Measurements from ENCODE around the gene CLTC.

DNA sequence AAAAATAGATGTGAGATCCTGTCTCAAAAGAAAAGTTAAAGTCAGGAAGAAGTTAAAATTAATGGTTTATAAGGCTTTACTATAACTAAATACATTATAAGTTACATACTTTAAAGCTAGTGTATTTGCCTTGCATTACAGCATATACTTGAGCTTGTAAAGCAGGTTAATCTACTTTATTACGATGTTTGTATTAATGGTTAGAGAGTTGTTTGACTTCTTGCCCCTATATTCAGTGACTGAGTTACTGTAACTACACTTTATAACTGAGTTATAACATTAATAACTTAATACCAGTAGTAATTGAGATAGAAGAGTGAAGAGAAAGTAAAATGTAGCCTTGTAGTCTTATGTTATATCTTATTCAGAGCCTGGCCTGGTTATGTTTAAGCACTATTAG lies 22.9 kb downstream of the CLTC start:
- TF ChIP-seq ARNT (IDR thresholded peaks at IDR 0.05) (no peak), FOXM1 (IDR thresholded peaks at IDR 0.05; ENCODE audit: borderline replicate concordance) (no peak), NFRKB (IDR thresholded peaks at IDR 0.05) (no peak), SP1 (IDR thresholded peaks at IDR 0.05) (no peak), HDGF (IDR thresholded peaks at IDR 0.05; ENCODE audit: borderline replicate concordance) (no peak), BHLHE40 (IDR thresholded peaks at IDR 0.05; ENCODE audit: borderline replicate concordance) (no peak), LEF1 (IDR thresholded peaks at IDR 0.05; ENCODE audit: borderline replicate concordance) (no peak), PKNOX1 (IDR thresholded peaks at IDR 0.05) (no peak), FOXA1 (IDR thresholded peaks at IDR 0.05) (no peak), ZNF384 (IDR thresholded peaks at IDR 0.05) (no peak), TARDBP (IDR thresholded peaks at IDR 0.05) (no peak), ELF4 (IDR thresholded peaks at IDR 0.05) (no peak)
